C1 segment of cervical spinal cord (tissue), 14 donors: ENCODE measurements around the gene SLC43A1.

Experiments used
- DNase-seq, 14 donors: peaks; one replicate each; lab custom pipeline; 2025; lab: John Stamatoyannopoulos, UW

Gene SLC43A1

DNA sequence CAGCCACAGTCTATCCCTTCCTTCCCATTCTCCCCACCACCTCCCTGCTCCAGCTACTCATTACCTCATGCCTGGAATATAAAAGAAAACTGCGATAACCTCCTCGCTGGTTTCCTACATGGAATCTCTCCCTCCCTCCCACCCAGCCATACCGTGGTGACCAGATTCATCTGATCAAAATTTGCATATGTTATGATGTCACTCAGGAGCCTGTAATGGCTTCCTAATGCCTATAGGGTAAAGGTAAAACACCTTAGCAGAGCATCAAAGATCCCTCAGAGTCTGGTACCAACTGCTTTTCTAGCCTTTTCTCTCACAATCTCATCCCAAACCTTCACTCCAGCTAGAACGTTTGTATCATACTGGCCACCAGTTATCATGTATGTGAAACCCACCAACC is 35.6 kb downstream of the SLC43A1 start:
- no peak for DNase-seq

DNA sequence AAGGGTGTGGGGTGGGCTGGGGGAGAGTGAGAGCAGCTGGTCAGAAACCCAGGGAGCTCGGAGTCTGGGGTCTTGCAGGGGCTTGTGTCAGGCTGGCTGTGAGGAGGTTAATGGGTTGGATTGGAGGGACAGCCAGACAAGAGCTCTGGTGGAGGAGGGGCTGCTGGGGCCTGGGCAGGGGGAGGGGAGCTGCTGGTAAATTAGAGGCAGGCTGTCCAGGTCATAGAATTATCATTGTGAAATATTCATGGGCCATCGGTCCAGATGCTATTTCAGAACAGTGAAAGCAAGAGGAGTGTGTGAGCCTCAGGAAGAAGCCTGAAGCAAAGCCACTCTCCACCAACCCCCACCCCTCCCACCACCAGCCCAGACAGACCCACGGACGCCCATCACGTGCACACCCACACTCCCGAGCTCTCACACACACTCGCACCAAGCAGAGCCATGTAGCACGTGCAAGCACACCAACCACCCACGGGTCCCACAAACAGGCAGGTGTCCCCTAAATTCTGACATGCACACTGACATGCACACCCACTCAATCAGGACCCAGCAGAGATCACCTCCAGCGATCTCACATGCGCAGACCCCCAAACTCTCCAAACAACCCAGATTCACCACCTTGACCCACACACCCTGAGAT is 36.4 kb downstream of the SLC43A1 start:
- no peak for DNase-seq

DNA sequence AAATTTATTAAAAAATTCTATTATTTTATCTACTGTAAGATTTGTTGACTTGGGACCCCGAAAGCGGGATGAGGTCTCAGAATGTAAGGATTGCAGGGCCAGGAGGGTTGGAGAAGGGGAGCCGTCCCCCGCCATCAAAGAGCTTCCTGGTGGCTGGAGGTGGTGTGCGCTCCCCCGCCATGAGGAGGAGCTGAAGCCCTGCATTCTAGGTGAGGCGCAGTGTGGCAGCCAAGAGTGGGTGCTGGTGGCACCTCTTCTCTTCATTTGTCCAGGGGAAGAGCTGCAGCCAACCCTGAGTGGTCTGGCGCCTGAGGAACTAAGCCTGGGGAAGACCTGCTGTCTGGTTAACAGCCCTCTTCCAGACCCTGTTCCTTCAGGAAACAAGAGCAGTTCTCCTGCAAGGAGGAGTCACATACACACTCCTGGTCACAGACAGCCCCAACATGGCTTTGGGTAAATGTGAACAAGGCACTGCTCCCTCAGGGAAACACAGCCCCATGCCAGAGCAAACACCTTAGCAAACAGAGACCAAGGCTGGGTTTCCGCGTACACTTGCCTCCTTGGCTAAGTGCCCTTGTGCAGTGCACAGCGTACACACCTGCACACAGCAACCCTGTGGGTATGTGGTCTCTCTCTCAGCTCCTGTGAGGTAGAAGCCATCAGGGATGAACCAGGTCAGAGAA is 37.9 kb downstream of the SLC43A1 start:
- DNase-seq, result no peak

GRCh38 chr11:57476757-57477506 is 38.6 kb downstream of the SLC43A1 start:
- DNase-seq, result peak in 1 of 14 donors; percentile 23

GRCh38 chr11:57476047-57476756 is 39.3 kb downstream of the SLC43A1 start:
- peak in 1 of 14 donors; percentile 28 for DNase-seq

GRCh38 chr11:57475671-57476046 is 39.8 kb downstream of the SLC43A1 start:
- DNase-seq, result no peak

GRCh38 chr11:57475191-57475590 is 40.3 kb downstream of the SLC43A1 start:
- no peak for DNase-seq

- no peak for DNase-seq
These were observed 40.7 kb downstream of the SLC43A1 start for GRCh38 chr11:57474803-57475115.

DNA sequence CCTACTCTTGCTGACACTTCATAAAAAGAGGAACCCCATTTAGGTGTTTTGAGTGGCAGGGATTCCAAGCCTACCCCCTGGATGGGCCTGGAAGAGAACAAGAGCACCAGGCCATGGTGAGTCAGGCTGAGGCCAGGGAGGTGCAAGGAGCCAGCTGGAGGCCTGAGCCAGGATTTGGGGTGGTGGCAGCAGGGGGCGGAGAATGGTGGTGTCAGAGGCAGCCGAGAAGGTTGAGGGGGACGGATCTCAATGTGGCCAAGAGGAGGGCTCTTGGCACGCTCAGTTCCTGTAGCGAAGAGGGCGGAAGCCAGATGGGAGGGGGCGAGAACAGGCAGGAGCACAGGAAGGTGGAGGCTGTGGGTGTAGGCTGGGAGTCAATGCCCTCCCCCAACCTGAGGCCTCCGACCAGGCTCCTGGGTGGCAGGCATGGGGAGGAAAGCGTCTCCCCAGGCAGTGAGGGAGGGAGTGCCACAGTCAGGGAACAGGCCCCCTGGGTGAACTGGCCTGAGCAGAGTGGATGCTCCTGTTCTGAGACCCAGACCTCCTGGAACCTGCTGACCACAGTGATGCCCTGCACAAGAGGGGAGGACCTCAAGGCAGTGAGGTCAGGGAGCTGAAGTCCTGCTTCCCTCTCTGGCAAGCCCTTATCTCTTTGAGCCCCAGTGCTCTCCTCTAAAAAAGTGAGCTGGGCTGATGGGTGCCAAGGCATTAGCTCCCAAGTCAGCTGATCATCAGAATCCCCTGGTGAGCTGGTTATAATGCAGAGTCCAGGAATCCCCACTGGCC is 41.3 kb downstream of the SLC43A1 start:
- DNase-seq, result no peak

DNA sequence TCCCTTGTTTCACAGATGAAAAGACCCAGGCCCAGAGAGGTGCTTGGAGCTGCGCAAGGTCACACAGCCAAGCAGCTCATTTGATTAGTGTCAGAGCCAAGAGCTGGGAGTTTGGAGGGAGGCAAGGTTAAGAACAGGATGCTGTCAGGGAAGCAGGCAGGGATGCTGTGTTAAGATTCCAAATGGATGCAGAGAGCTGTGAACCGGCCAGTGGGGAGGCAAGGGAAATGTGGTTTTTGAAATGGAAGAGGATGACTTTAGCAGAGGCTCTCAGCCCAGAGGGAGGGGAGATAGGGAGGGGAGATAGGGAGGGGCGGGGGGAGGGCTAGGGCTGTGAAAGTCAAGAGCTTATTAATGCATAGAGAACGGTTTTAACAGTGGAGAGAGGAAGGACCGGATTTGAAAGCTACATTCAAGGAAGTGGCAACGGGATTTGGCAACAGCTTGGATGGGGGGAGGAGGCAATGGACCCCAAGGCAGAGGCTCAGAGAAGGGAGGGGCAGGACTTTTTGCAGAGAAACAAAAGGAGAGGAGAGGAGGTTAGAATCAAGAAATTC is 42.1 kb downstream of the SLC43A1 start:
- DNase-seq, result no peak

- no peak for DNase-seq
These were observed 44.0 kb downstream of the SLC43A1 start for GRCh38 chr11:57471496-57471895.

GRCh38 chr11:57469268-57469667 is 46.2 kb downstream of the SLC43A1 start:
- DNase-seq, result no peak

- no peak for DNase-seq
These were observed 47.2 kb downstream of the SLC43A1 start for GRCh38 chr11:57468276-57468675.

DNA sequence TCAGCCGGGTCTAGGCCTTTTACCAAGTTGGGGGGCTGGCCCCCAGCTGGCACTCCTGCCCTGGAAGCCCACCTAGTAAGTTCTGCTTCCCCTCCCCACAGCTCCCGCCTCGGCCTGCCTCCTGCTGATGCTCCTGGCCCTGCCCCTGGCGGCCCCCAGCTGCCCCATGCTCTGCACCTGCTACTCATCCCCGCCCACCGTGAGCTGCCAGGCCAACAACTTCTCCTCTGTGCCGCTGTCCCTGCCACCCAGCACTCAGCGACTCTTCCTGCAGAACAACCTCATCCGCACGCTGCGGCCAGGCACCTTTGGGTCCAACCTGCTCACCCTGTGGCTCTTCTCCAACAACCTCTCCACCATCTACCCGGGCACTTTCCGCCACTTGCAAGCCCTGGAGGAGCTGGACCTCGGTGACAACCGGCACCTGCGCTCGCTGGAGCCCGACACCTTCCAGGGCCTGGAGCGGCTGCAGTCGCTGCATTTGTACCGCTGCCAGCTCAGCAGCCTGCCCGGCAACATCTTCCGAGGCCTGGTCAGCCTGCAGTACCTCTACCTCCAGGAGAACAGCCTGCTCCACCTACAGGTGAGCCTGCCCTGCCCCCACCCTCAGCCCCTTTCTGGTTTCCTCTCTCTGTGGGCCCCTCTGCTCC is 47.9 kb downstream of the SLC43A1 start:
- no peak for DNase-seq

DNA sequence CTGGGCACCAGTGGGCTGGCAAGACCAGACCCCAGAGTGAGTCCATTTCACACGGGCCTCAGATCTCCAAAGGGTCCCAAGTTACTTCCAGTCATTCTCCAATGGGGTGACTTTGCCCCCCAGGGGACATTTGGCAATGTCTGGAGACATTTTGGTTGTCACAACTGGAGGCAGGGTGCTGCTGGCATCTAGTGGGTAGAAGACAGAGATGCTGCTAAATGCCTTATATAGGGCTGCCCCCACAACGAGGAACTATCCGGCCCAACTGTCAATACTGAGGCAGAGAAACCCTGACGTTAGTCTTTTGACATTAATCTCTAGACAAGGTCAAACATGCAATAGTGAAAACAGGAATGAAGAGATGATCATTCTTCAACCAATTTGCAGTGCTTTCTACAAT is 48.8 kb downstream of the SLC43A1 start:
- DNase-seq, result no peak

DNA sequence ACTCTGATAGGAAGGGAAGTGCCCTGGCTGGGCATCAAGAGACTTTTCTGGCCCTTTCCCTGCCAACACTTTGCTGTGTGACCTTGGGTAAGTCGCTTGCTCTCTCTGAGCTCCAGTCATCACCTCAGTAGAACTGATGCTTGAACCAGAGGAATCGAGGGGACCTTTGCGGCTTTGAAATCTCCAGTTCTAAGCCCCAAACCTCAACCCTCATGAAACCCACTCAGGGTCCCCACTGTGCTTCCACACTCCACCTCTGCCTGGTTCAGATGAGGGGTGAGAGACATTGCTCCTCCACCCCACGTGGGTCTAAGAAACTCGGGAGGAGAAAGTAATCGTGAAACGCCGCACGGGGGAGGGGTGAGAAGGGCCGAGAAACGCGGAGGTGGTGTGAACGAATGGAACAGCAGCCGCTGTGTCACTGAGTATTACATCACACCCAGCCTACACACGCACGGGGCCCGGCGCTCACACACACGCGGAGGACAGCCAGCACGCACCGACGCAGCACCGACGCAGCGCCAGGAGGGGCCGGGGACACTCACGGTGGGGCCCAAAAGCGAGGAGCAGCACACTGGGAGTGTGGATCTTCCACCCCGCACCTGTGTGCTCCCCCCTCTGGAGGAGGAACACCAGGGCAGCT is 50.8 kb downstream of the SLC43A1 start:
- no peak for DNase-seq

GRCh38 chr11:57463671-57464538 is 51.6 kb downstream of the SLC43A1 start:
- DNase-seq, result no peak

- no peak for DNase-seq
These were observed 52.9 kb downstream of the SLC43A1 start for GRCh38 chr11:57462597-57462996.

- no peak for DNase-seq
These were observed 53.5 kb downstream of the SLC43A1 start for GRCh38 chr11:57461841-57462489.
